ENCODE results near the gene SOCS7.

SOCS7 gene, protein sequence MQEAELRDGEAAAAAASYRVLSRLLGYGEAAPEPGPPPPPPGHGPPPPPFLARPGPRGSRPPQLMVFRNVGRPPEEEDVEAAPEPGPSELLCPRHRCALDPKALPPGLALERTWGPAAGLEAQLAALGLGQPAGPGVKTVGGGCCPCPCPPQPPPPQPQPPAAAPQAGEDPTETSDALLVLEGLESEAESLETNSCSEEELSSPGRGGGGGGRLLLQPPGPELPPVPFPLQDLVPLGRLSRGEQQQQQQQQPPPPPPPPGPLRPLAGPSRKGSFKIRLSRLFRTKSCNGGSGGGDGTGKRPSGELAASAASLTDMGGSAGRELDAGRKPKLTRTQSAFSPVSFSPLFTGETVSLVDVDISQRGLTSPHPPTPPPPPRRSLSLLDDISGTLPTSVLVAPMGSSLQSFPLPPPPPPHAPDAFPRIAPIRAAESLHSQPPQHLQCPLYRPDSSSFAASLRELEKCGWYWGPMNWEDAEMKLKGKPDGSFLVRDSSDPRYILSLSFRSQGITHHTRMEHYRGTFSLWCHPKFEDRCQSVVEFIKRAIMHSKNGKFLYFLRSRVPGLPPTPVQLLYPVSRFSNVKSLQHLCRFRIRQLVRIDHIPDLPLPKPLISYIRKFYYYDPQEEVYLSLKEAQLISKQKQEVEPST

DNA sequence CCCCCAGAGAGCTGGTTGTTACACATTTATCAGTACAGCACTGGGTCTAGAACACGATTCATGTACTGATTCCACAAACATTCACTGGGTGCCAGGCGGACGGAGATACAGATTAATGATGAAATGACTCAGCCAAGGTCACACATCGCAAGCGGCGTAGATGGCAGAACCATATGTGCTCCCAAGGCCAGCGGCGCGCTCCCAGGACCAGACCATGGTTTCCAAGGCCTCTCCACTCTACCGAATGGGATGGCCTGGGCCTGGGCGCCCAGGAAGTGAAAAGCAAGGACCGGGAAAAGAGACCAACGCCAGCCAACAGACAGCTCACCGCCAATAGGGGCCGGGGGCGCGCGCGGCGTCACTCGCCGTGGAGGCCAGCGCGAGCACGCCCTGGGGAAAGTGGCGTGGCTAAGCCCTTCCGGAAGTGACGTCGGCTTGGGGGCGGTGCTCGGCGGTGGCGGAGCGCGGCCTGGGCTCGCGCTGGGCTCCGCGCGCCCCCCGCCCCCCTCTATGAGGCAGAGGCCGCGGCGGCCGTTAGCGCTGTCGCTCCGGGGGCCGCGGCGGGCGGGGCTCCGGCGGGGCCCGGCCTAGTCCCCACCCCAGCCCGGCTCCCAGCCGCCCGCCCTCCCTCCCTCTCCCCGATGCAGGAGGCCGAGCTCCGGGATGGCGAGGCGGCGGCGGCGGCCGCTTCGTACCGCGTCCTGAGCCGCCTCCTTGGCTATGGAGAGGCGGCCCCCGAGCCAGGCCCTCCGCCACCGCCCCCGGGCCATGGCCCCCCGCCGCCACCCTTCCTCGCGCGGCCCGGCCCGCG lies at the start of gene SOCS7:
Gene SOCS7 (plus strand): TSS at position 433 of the 811 bp plus-strand sequence. CDS start 209 bp downstream, at position 642.
- Mint-ChIP-seq H3K27me3 (no peaks in the 10 kb centered on the region), H3K4me1 (ENCODE audit: low read depth) (peaks cover 43% of the 10 kb centered on the region), H3K9me3 (ENCODE audit: low read depth) (no peaks in the 10 kb centered on the region), H3K4me3 (peak within 1 kb of the TSS; percentile 97), H3K36me3 (peaks cover 3% of the 10 kb centered on the region), H3K27ac (peak within 1 kb of the TSS; percentile 98)

DNA sequence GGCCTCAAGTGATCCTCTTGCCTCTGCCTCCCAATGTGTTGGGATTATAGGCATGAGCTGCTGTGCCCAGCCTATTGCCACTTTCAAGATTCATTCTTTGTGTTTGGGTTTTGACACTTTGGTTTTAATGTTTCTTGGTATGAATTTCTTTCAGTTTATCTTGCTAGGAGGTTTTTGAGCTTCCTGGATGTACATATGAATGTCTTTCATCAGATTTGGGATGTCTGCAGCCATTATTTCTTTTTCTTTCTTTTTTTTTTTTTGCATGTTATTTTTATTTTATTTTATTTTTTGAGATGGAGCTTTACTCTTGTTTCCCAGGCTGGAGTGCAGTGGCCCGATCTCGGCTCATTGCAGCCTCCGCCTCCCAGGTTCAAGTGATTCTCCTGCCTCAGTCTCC lies 36.1 kb upstream of the SOCS7 start:
- H3K4me3 Mint-ChIP-seq = no peak overlapping the region
- H3K27me3 Mint-ChIP-seq = no peaks in the 10 kb centered on the region
- H3K4me1 Mint-ChIP-seq (ENCODE audit: low read depth) = no peaks in the 10 kb centered on the region
- no peak overlapping the region for H3K27ac Mint-ChIP-seq
- no peaks in the 10 kb centered on the region for H3K9me3 Mint-ChIP-seq (ENCODE audit: low read depth)
- peaks cover 8% of the 10 kb centered on the region for H3K36me3 Mint-ChIP-seq

DNA sequence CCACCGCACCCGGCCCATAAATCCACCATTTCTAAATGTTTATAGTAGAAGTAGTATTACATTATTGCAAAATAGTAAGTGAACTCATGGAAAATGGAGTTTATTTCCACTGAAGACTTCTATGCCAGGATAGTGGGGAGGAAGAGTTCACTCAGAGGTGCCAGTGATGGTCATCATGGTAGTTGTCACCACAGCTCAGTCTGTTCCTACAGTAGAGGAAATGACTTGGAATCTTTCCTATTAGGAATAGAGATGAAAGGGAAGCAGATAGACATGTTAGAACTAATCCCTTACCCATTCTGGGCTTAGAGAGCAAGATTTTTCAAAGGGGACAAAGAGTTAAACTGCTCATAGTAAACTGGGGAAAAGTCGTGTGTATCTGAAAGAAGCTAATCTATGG lies 34.6 kb upstream of the SOCS7 start:
- Mint-ChIP-seq H3K4me1 (ENCODE audit: low read depth) (no peaks in the 10 kb centered on the region), H3K27me3 (no peaks in the 10 kb centered on the region), H3K36me3 (peaks cover 11% of the 10 kb centered on the region), H3K9me3 (ENCODE audit: low read depth) (no peaks in the 10 kb centered on the region), H3K27ac (no peak overlapping the region), H3K4me3 (no peak overlapping the region)

DNA sequence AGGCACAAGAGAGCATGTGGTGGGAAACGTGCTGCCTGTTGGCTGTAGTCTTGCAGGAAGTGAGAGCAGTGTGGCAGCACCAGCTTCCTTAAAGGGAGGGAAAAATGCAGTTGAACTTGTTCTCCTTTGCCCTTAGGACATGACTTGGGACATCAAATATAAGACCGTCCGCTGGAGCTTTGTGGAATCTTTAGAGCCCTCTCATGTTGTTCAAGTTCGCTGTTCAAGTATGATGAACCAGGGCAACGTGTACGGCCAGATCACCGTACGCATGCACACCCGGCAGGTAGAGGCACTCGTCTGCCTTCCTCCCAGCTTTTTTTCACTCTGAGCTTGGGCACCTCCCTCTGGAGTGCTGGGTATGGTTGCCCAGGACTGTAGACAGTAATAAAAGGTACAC lies 31.2 kb upstream of the SOCS7 start:
- H3K4me1 Mint-ChIP-seq (ENCODE audit: low read depth) = peaks cover 6% of the 10 kb centered on the region
- no peaks in the 10 kb centered on the region for H3K27me3 Mint-ChIP-seq
- H3K9me3 Mint-ChIP-seq (ENCODE audit: low read depth) = no peaks in the 10 kb centered on the region
- no peak overlapping the region for H3K4me3 Mint-ChIP-seq
- H3K36me3 Mint-ChIP-seq = peaks cover 12% of the 10 kb centered on the region
- H3K27ac Mint-ChIP-seq = no peak overlapping the region

DNA sequence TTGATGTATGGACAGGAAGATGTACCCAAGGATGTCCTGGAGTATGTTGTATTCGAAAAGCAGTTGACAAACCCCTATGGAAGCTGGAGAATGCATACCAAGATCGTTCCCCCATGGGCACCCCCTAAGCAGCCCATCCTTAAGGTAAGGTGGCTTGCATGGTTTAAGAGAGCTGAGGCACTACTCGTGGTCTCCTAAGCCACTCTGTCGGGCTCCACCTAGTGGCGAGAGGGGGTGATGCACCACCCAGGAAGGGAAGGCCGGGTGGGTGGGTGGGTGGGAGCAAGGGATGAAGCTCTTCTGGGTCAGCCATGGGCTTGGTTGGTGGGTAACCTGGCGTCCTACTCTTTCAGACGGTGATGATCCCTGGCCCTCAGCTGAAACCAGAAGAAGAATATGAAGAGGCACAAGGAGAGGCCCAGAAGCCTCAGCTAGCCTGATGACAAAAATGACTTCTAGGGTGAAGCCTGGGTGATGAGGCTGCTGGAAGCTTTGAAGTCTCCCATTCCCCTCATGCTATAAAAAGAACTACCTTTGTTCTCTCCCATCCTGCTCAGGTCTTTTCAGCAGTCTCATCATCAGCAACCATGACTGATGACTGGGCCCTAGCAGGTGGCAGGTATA lies 29.4 kb upstream of the SOCS7 start:
- Mint-ChIP-seq H3K4me1 (ENCODE audit: low read depth) (peaks cover 13% of the 10 kb centered on the region), H3K27ac (no peak overlapping the region), H3K27me3 (no peaks in the 10 kb centered on the region), H3K36me3 (peaks cover 8% of the 10 kb centered on the region), H3K4me3 (no peak overlapping the region), H3K9me3 (ENCODE audit: low read depth) (no peaks in the 10 kb centered on the region)

DNA sequence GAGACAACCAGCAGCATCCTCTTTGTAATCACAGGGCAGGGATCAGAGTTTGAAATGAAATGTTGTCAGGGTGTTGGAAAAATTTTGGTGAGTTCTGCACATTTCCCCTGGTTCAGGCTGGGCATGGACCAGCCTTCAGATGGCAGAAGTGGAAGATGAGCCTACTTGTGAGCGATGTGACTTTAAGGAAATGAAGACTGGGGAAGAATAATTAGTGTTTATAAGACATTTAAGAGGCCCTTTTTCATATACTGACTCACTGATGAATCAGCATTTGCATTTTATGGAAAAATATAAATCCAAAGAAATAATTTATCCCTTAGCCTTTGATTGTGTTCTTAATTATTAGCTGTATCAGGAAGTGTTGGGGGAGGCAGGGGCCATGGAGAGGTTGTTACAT lies 28.7 kb upstream of the SOCS7 start:
- Mint-ChIP-seq H3K9me3 (ENCODE audit: low read depth) (no peaks in the 10 kb centered on the region), H3K36me3 (peaks cover 8% of the 10 kb centered on the region), H3K4me1 (ENCODE audit: low read depth) (peaks cover 15% of the 10 kb centered on the region), H3K27ac (no peak overlapping the region), H3K27me3 (no peaks in the 10 kb centered on the region), H3K4me3 (no peak overlapping the region)

DNA sequence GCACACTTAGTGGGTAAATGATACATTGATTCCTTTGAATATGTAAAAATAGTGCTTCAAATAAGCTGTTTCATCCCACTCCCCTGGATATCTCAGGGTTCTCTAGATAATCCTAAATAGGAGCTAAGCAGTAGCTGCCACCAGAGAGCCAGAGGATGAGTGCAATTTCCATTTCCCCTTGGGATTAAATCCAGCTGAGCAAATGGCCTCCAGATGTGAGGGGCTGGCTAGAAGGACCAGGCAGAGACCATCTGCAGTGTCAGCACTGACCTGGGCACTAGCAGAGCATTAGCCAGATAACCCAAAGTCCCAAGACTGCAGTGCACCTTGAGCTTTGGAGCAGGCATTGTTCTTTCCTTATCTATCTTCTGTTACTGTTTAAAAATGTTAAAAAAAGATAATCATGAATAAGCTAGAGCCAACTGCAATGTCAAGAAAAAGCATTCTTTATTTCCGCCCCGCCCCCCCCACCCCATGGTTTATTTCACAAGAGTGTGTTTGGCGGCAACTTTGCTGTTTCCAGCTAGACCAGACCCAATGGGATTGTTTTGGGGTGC lies 27.4 kb upstream of the SOCS7 start:
- Mint-ChIP-seq H3K27ac (no peak overlapping the region), H3K4me3 (no peak overlapping the region), H3K27me3 (no peaks in the 10 kb centered on the region), H3K36me3 (peaks cover 6% of the 10 kb centered on the region), H3K9me3 (ENCODE audit: low read depth) (no peaks in the 10 kb centered on the region), H3K4me1 (ENCODE audit: low read depth) (peaks cover 16% of the 10 kb centered on the region)

DNA sequence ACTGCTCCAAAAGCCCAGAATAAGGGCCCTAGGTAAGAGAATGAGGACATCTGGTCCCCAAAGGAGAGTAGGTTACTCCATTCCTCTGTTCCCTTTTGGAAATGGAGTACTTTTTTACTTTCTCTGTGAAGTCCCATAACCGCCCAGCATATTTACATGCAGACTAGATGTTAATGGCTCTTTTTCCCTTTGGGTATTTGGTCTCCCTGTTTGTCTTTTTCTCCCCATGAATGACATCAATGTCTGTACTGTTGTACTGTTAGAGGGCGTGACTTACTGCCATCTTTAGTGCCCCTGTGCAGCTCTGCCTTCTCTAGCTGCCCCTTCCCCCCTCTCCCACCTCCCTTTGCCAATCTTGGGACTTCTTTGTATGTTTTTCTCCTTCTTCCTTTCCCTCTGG lies 26.9 kb upstream of the SOCS7 start:
- Mint-ChIP-seq H3K9me3 (ENCODE audit: low read depth) (no peaks in the 10 kb centered on the region), H3K4me1 (ENCODE audit: low read depth) (peaks cover 16% of the 10 kb centered on the region), H3K27me3 (no peaks in the 10 kb centered on the region), H3K4me3 (no peak overlapping the region), H3K27ac (no peak overlapping the region), H3K36me3 (peaks cover 6% of the 10 kb centered on the region)

DNA sequence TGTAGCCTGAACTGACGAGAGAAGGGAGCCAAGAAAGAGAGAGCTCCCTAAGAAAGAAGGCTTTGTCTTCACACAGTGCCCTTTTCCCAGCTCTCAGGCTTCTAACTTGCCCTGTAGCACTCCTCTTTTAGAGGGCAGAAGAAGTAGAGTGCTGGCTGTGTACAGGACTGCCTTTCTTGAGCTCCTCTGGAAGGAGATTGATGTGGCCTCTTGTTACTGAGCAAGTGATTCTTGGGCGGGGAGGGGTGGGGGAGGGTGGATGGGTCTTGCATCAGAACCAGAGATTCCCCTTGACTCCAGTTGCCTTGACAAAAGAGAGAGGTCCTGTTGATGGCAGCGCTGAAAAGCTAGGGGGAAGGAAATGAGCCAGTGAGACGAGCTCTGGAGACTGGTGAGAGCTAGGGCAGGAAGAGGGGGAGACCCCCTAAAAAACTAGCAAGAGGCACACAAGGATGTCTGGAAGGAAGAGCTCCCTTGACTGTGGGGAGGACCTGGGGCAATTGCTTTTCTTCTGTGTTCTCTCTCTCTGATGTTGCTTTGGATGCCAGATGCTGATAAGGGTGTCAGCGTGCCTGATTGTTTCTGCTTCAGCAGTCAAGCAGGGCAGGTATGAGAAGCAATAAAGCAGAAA lies 26.3 kb upstream of the SOCS7 start:
- peaks cover 6% of the 10 kb centered on the region for H3K36me3 Mint-ChIP-seq
- H3K9me3 Mint-ChIP-seq (ENCODE audit: low read depth) = no peaks in the 10 kb centered on the region
- no peak overlapping the region for H3K4me3 Mint-ChIP-seq
- no peak overlapping the region for H3K27ac Mint-ChIP-seq
- peaks cover 16% of the 10 kb centered on the region for H3K4me1 Mint-ChIP-seq (ENCODE audit: low read depth)
- no peaks in the 10 kb centered on the region for H3K27me3 Mint-ChIP-seq

DNA sequence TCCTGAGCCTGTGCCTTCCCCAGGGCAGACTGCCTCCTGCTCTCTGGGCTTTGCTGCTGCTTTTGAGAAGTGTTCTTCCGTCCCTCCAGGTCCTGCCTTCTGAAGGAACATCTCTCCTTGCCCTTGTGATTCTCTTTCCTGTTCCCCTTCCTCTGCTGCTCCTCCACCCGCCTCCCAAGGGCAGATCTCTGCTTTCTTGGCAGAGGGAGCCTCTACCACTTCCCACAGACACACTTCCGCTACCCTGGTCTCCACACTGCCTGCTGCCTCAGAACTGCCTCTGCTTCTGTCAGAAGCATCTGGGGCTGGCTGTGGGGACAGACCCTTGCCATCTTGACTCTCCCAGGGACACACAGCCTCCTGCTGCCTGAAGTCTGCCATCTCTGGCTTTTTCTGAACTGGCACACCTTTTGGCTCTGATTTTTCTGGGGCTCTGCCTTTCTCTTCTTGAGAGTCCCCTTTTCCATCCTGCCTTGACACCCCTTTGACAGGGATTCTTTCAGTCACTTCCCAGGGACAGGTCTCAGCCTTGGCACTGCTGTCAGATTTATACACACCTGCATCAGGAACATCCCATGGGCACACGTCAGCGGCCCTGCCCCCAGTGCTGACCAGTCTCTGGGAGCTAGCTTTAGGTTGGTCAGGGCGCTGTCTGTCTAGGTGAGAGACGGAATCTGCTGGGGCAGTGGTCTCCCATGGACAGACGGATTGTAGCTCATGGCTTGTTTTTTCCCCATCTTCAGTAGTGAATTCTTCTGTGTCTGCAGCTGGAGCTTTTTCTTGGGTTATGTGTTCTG lies 24.4 kb upstream of the SOCS7 start:
- Mint-ChIP-seq H3K4me1 (ENCODE audit: low read depth) (peaks cover 16% of the 10 kb centered on the region), H3K9me3 (ENCODE audit: low read depth) (no peaks in the 10 kb centered on the region), H3K27ac (no peak overlapping the region), H3K27me3 (no peaks in the 10 kb centered on the region), H3K36me3 (peaks cover 3% of the 10 kb centered on the region), H3K4me3 (no peak overlapping the region)

DNA sequence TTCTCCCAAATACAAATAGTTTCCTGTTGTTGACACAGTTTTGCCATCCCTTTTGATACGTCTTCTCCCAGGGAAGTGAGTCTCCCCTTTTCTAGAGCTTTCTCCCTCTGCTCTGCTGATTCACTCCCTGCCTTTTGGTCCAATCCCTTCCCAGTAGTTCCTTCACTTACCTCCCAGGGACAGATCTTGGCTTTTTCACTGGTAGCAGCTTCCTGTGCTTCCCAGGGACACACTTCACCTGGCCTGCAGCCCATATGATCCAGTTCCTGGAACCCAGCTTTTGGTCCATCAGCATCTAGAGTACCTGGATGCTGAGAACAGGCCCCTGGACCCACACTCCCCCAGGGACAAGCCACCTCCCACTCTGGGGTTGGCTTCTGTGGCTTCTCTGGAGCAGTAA lies 23.7 kb upstream of the SOCS7 start:
- Mint-ChIP-seq H3K27ac (no peak overlapping the region), H3K27me3 (no peaks in the 10 kb centered on the region), H3K36me3 (no peaks in the 10 kb centered on the region), H3K4me1 (ENCODE audit: low read depth) (peaks cover 16% of the 10 kb centered on the region), H3K9me3 (ENCODE audit: low read depth) (no peaks in the 10 kb centered on the region), H3K4me3 (no peak overlapping the region)

DNA sequence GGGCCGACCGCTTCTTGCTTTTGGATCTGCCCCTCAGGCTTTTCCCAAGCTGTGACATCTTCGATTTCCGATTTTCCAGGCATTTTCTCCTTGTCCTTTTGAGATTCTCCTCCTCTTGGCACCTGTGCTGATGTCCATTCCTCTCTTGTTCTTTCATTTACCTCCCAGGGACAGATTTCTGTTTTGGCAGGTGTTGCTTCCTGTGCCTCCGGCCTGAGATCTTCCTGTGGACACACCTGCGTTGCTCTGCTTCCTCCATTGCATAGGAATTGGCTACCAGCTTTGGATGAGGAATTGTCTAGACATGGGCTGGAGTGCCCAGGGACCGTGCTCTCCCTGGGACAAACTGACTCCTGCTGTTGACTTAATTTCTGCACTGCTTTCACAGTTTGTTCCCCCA lies 23.0 kb upstream of the SOCS7 start:
- no peak overlapping the region for H3K4me3 Mint-ChIP-seq
- no peaks in the 10 kb centered on the region for H3K9me3 Mint-ChIP-seq (ENCODE audit: low read depth)
- peaks cover 16% of the 10 kb centered on the region for H3K4me1 Mint-ChIP-seq (ENCODE audit: low read depth)
- H3K27ac Mint-ChIP-seq = no peak overlapping the region
- H3K27me3 Mint-ChIP-seq = peaks cover 1% of the 10 kb centered on the region
- no peaks in the 10 kb centered on the region for H3K36me3 Mint-ChIP-seq

DNA sequence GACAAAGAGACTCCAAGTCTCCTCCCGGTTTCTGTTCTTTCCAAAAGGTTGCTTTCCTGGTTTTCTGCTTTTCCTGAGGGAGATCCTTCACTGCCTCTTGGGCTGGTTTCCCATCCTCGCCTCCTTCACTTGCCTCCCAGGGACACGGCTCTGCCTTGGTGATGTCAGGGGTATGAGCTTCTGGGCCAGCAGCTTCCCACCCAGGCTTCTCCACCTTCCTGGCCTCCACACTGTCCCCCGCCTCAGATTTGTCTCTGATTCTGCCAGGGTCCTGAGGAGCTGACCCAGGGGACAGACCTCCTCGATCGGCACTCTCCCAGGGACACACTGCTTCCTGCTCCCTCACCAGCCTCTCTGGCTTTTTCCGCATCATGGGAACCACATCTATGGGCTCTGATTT lies 22.4 kb upstream of the SOCS7 start:
- Mint-ChIP-seq H3K9me3 (ENCODE audit: low read depth) (no peaks in the 10 kb centered on the region), H3K27me3 (peaks cover 3% of the 10 kb centered on the region), H3K4me1 (ENCODE audit: low read depth) (peaks cover 16% of the 10 kb centered on the region), H3K36me3 (no peaks in the 10 kb centered on the region), H3K27ac (no peak overlapping the region), H3K4me3 (no peak overlapping the region)

All from activated naive CD8-positive, alpha-beta T cell (primary cell).